IPS-15b (cell line): ENCODE results near the gene NBAS.

Source experiments
- H3K27me3 ChIP-seq: one replicate; pipeline ENCODE4 v1.6.1; 2013; ENCODE audit warnings: low read length; ENCODE audit not compliant: control insufficient read depth, insufficient read depth
- H3K36me3 ChIP-seq: one replicate; pipeline ENCODE4 v1.6.1; 2013; ENCODE audit warnings: low read length; ENCODE audit not compliant: control insufficient read depth, insufficient read depth
- H3K4me1 ChIP-seq: one replicate; pipeline ENCODE4 v1.6.1; 2013; ENCODE audit warnings: mild to moderate bottlenecking, low read length; ENCODE audit not compliant: control insufficient read depth, insufficient read depth
- H3K4me3 ChIP-seq: one replicate; pipeline ENCODE4 v1.5.1; 2013; ENCODE audit warnings: low read depth, low read length
- H3K9ac ChIP-seq: one replicate; pipeline ENCODE4 v1.6.1; 2013; ENCODE audit warnings: low read depth, mild to moderate bottlenecking, low read length
- H3K9me3 ChIP-seq: one replicate; pipeline ENCODE4 v1.6.1; 2013; ENCODE audit warnings: mild to moderate bottlenecking, low read length; ENCODE audit not compliant: control insufficient read depth, insufficient read depth

The NBAS gene

GRCh38 chr2:15198051-15198450 is 363.1 kb downstream of the NBAS start:
- no peaks in the 10 kb centered on the region for H3K36me3 ChIP-seq
- no peaks in the 10 kb centered on the region for H3K4me1 ChIP-seq
- H3K9ac ChIP-seq: no peak overlapping the region
- no peaks in the 10 kb centered on the region for H3K9me3 ChIP-seq
- H3K27me3 ChIP-seq: no peaks in the 10 kb centered on the region
- H3K4me3 ChIP-seq: no peak overlapping the region

- Histone ChIP-seq H3K9me3 (no peaks in the 10 kb centered on the region), H3K4me3 (no peak overlapping the region), H3K36me3 (no peaks in the 10 kb centered on the region), H3K9ac (no peak overlapping the region), H3K27me3 (no peaks in the 10 kb centered on the region), H3K4me1 (no peaks in the 10 kb centered on the region)
Observed at GRCh38 chr2:15195813-15196212, 365.3 kb downstream of the NBAS start.

- no peak overlapping the region for H3K9ac ChIP-seq
- H3K9me3 ChIP-seq: no peaks in the 10 kb centered on the region
- H3K27me3 ChIP-seq: no peaks in the 10 kb centered on the region
- peaks cover 2% of the 10 kb centered on the region for H3K4me1 ChIP-seq
- H3K36me3 ChIP-seq: no peaks in the 10 kb centered on the region
- no peak overlapping the region for H3K4me3 ChIP-seq
Observed at GRCh38 chr2:15191789-15192188, 369.3 kb downstream of the NBAS start.

GRCh38 chr2:15189216-15189615 is 371.9 kb downstream of the NBAS start:
- Histone ChIP-seq H3K4me1 (peaks cover 2% of the 10 kb centered on the region), H3K9me3 (no peaks in the 10 kb centered on the region), H3K4me3 (no peak overlapping the region), H3K27me3 (no peaks in the 10 kb centered on the region), H3K36me3 (no peaks in the 10 kb centered on the region), H3K9ac (no peak overlapping the region)

- Histone ChIP-seq H3K4me1 (peaks cover 2% of the 10 kb centered on the region), H3K36me3 (no peaks in the 10 kb centered on the region), H3K9me3 (no peaks in the 10 kb centered on the region), H3K9ac (no peak overlapping the region), H3K27me3 (no peaks in the 10 kb centered on the region), H3K4me3 (no peak overlapping the region)
Observed at GRCh38 chr2:15187702-15188101, 373.4 kb downstream of the NBAS start.

GRCh38 chr2:15186118-15186517 is 375.0 kb downstream of the NBAS start:
- H3K4me3 ChIP-seq: no peak overlapping the region
- H3K4me1 ChIP-seq: peaks cover 2% of the 10 kb centered on the region
- H3K9ac ChIP-seq: no peak overlapping the region
- no peaks in the 10 kb centered on the region for H3K9me3 ChIP-seq
- no peaks in the 10 kb centered on the region for H3K36me3 ChIP-seq
- H3K27me3 ChIP-seq: no peaks in the 10 kb centered on the region

GRCh38 chr2:15184491-15184890 is 376.6 kb downstream of the NBAS start:
- no peak overlapping the region for H3K4me3 ChIP-seq
- peaks cover 2% of the 10 kb centered on the region for H3K4me1 ChIP-seq
- no peaks in the 10 kb centered on the region for H3K36me3 ChIP-seq

GRCh38 chr2:15182275-15182674 is 378.9 kb downstream of the NBAS start:
- H3K36me3 ChIP-seq: no peaks in the 10 kb centered on the region
- no peaks in the 10 kb centered on the region for H3K27me3 ChIP-seq
- no peak overlapping the region for H3K4me3 ChIP-seq
- H3K4me1 ChIP-seq: peaks cover 2% of the 10 kb centered on the region
- H3K9me3 ChIP-seq: no peaks in the 10 kb centered on the region
- H3K9ac ChIP-seq: no peak overlapping the region

More at GRCh38 chr2:15184491-15184890, 376.6 kb downstream of the NBAS start:
- Histone ChIP-seq H3K27me3 (no peaks in the 10 kb centered on the region), H3K9ac (no peak overlapping the region), H3K9me3 (no peaks in the 10 kb centered on the region)

- H3K4me1 ChIP-seq: peaks cover 2% of the 10 kb centered on the region
- no peaks in the 10 kb centered on the region for H3K27me3 ChIP-seq
- no peaks in the 10 kb centered on the region for H3K36me3 ChIP-seq
- no peak overlapping the region for H3K9ac ChIP-seq
- H3K9me3 ChIP-seq: no peaks in the 10 kb centered on the region
- H3K4me3 ChIP-seq: no peak overlapping the region
Observed at GRCh38 chr2:15181092-15181745, 379.9 kb downstream of the NBAS start.

- Histone ChIP-seq H3K4me1 (peaks cover 2% of the 10 kb centered on the region), H3K9ac (no peak overlapping the region), H3K36me3 (no peaks in the 10 kb centered on the region), H3K27me3 (no peaks in the 10 kb centered on the region), H3K4me3 (no peak overlapping the region), H3K9me3 (no peaks in the 10 kb centered on the region)
Observed at GRCh38 chr2:15180379-15180778, 380.8 kb downstream of the NBAS start.

- no peak overlapping the region for H3K4me3 ChIP-seq
- no peak overlapping the region for H3K9ac ChIP-seq
- H3K27me3 ChIP-seq: no peaks in the 10 kb centered on the region
- H3K9me3 ChIP-seq: no peaks in the 10 kb centered on the region
- no peaks in the 10 kb centered on the region for H3K36me3 ChIP-seq
- H3K4me1 ChIP-seq: peaks cover 2% of the 10 kb centered on the region
Observed at GRCh38 chr2:15178946-15179345, 382.2 kb downstream of the NBAS start.

- Histone ChIP-seq H3K4me3 (no peak overlapping the region), H3K4me1 (peaks cover 2% of the 10 kb centered on the region), H3K9ac (no peak overlapping the region), H3K27me3 (no peaks in the 10 kb centered on the region), H3K36me3 (no peaks in the 10 kb centered on the region), H3K9me3 (no peaks in the 10 kb centered on the region)
Observed at GRCh38 chr2:15177103-15177502, 384.0 kb downstream of the NBAS start.
